PC-9 (cell line): ENCODE measurements around the gene GRAMD2B.

ENCODE experiments used
- EZH2 ChIP-seq: fragments of 200-600 bp; sonication (generic); IDR thresholded peaks from 2 replicates; pipeline ENCODE4 v1.8.0; 2017; ENCODE audit warnings: antibody characterized with exemption, low read depth
- TF ChIP-seq, protein P1 (sequence below): fragments of 200-600 bp; sonication (generic); conservative IDR thresholded peaks from 2 replicates; pipeline ENCODE4 v1.6.1; 2017; ENCODE audit warnings: mixed run types, antibody characterized with exemption, mild to moderate bottlenecking, moderate library complexity

GRCh38 chr5:126471875-126472537 is 48.8 kb downstream of the GRAMD2B start:
- TF ChIP-seq, protein P1, sequence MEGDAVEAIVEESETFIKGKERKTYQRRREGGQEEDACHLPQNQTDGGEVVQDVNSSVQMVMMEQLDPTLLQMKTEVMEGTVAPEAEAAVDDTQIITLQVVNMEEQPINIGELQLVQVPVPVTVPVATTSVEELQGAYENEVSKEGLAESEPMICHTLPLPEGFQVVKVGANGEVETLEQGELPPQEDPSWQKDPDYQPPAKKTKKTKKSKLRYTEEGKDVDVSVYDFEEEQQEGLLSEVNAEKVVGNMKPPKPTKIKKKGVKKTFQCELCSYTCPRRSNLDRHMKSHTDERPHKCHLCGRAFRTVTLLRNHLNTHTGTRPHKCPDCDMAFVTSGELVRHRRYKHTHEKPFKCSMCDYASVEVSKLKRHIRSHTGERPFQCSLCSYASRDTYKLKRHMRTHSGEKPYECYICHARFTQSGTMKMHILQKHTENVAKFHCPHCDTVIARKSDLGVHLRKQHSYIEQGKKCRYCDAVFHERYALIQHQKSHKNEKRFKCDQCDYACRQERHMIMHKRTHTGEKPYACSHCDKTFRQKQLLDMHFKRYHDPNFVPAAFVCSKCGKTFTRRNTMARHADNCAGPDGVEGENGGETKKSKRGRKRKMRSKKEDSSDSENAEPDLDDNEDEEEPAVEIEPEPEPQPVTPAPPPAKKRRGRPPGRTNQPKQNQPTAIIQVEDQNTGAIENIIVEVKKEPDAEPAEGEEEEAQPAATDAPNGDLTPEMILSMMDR = no peak
- TF ChIP-seq EZH2 = no peak
